Activated naive CD8-positive, alpha-beta T cell treated with anti-CD3 and anti-CD28 coated beads, Interleukin-2, amount 50 U/mL, for 24 hours (primary cell): ENCODE results near the gene ZNF474.

Source experiments
- ATAC-seq: fragments of 150-1000 bp; cut with Tn5 transposase; one replicate; pipeline ENCODE4 v1.10.0; 2021
- DNase-seq: peaks from one replicate; pipeline ENCODE4 v3.0.0; 2021
- H3K27ac Mint-ChIP-seq: one replicate; pipeline ENCODE4 v1.8.0; 2021; ENCODE audit warnings: mild to moderate bottlenecking, mixed read lengths
- H3K27me3 Mint-ChIP-seq: one replicate; pipeline ENCODE4 v1.8.0; 2021; ENCODE audit warnings: mixed read lengths
- H3K36me3 Mint-ChIP-seq: one replicate; pipeline ENCODE4 v1.8.0; 2021; ENCODE audit warnings: low read depth, mixed read lengths
- H3K4me1 Mint-ChIP-seq: one replicate; pipeline ENCODE4 v1.8.0; 2021; ENCODE audit warnings: mixed read lengths
- H3K4me3 Mint-ChIP-seq: one replicate; pipeline ENCODE4 v1.8.0; 2021; ENCODE audit warnings: mild to moderate bottlenecking, moderate library complexity, mixed read lengths
- H3K9me3 Mint-ChIP-seq: one replicate; pipeline ENCODE4 v1.8.0; 2021; ENCODE audit warnings: mixed read lengths

The ZNF474 gene

GRCh38 chr5:122130152-122130551 lies 806 bp downstream of the ZNF474 start:
- ATAC-seq (no peak), DNase-seq (no peak)
- Mint-ChIP-seq H3K27ac (no peak overlapping the region), H3K4me3 (no peak overlapping the region), H3K36me3 (no peaks in the 10 kb centered on the region), H3K4me1 (no peaks in the 10 kb centered on the region), H3K27me3 (no peaks in the 10 kb centered on the region), H3K9me3 (no peaks in the 10 kb centered on the region)

GRCh38 chr5:122137702-122138101 lies 8.4 kb downstream of the ZNF474 start:
- no peaks in the 10 kb centered on the region for H3K36me3 Mint-ChIP-seq
- ATAC-seq = no peak
- H3K4me3 Mint-ChIP-seq = no peak overlapping the region
- H3K9me3 Mint-ChIP-seq = no peaks in the 10 kb centered on the region
- no peak overlapping the region for H3K27ac Mint-ChIP-seq
- H3K4me1 Mint-ChIP-seq = peaks cover 11% of the 10 kb centered on the region
- peaks cover 4% of the 10 kb centered on the region for H3K27me3 Mint-ChIP-seq
- no peak for DNase-seq

GRCh38 chr5:122138356-122138755 lies 9.0 kb downstream of the ZNF474 start:
- Mint-ChIP-seq H3K27me3 (peaks cover 4% of the 10 kb centered on the region), H3K4me3 (no peak overlapping the region)

GRCh38 chr5:122140900-122141299 lies 11.6 kb downstream of the ZNF474 start:
- H3K9me3 Mint-ChIP-seq = no peaks in the 10 kb centered on the region
- peaks cover 4% of the 10 kb centered on the region for H3K27me3 Mint-ChIP-seq
- ATAC-seq (no peak), DNase-seq (no peak)
- H3K4me1 Mint-ChIP-seq = peaks cover 11% of the 10 kb centered on the region
- no peaks in the 10 kb centered on the region for H3K36me3 Mint-ChIP-seq
- H3K27ac Mint-ChIP-seq = no peak overlapping the region
- H3K4me3 Mint-ChIP-seq = no peak overlapping the region

More at GRCh38 chr5:122138356-122138755, 9.0 kb downstream of the ZNF474 start:
- ATAC-seq (no peak), DNase-seq (no peak)
- H3K27ac Mint-ChIP-seq = no peak overlapping the region
- no peaks in the 10 kb centered on the region for H3K9me3 Mint-ChIP-seq
- peaks cover 11% of the 10 kb centered on the region for H3K4me1 Mint-ChIP-seq
- H3K36me3 Mint-ChIP-seq = no peaks in the 10 kb centered on the region

- H3K36me3 Mint-ChIP-seq = no peaks in the 10 kb centered on the region
- H3K4me1 Mint-ChIP-seq = peaks cover 11% of the 10 kb centered on the region
- no peaks in the 10 kb centered on the region for H3K9me3 Mint-ChIP-seq
- no peak overlapping the region for H3K4me3 Mint-ChIP-seq
- ATAC-seq (no peak), DNase-seq (no peak)
- H3K27me3 Mint-ChIP-seq = peaks cover 4% of the 10 kb centered on the region
- H3K27ac Mint-ChIP-seq = no peak overlapping the region
Measured at GRCh38 chr5:122141751-122142150, 12.4 kb downstream of the ZNF474 start.

- Mint-ChIP-seq H3K4me1 (peaks cover 5% of the 10 kb centered on the region), H3K4me3 (no peak overlapping the region), H3K27ac (no peak overlapping the region), H3K36me3 (no peaks in the 10 kb centered on the region), H3K27me3 (no peaks in the 10 kb centered on the region), H3K9me3 (no peaks in the 10 kb centered on the region)
- DNase-seq (no peak), ATAC-seq (no peak)
Measured at GRCh38 chr5:122142480-122143164, 13.3 kb downstream of the ZNF474 start.

GRCh38 chr5:122144236-122144635 lies 14.9 kb downstream of the ZNF474 start:
- Mint-ChIP-seq H3K36me3 (no peaks in the 10 kb centered on the region), H3K27ac (no peak overlapping the region), H3K9me3 (no peaks in the 10 kb centered on the region), H3K27me3 (no peaks in the 10 kb centered on the region), H3K4me1 (no peaks in the 10 kb centered on the region), H3K4me3 (no peak overlapping the region)
- ATAC-seq (no peak), DNase-seq (no peak)

GRCh38 chr5:122145906-122146305 lies 16.6 kb downstream of the ZNF474 start:
- no peaks in the 10 kb centered on the region for H3K36me3 Mint-ChIP-seq
- peaks cover 2% of the 10 kb centered on the region for H3K4me1 Mint-ChIP-seq
- no peaks in the 10 kb centered on the region for H3K27me3 Mint-ChIP-seq
- H3K4me3 Mint-ChIP-seq = no peak overlapping the region
- ATAC-seq = no peak
- no peak for DNase-seq
- no peaks in the 10 kb centered on the region for H3K9me3 Mint-ChIP-seq
- H3K27ac Mint-ChIP-seq = no peak overlapping the region

- no peak for ATAC-seq
- Mint-ChIP-seq H3K27ac (no peak overlapping the region), H3K4me1 (peaks cover 8% of the 10 kb centered on the region), H3K9me3 (no peaks in the 10 kb centered on the region), H3K36me3 (no peaks in the 10 kb centered on the region), H3K27me3 (no peaks in the 10 kb centered on the region), H3K4me3 (no peak overlapping the region)
- DNase-seq = no peak
Measured at GRCh38 chr5:122149321-122150090, 20.2 kb downstream of the ZNF474 start.

- DNase-seq (no peak), ATAC-seq (no peak)
- no peaks in the 10 kb centered on the region for H3K9me3 Mint-ChIP-seq
- no peaks in the 10 kb centered on the region for H3K27me3 Mint-ChIP-seq
- H3K36me3 Mint-ChIP-seq = no peaks in the 10 kb centered on the region
- no peak overlapping the region for H3K4me3 Mint-ChIP-seq
- H3K4me1 Mint-ChIP-seq = peaks cover 12% of the 10 kb centered on the region
- no peak overlapping the region for H3K27ac Mint-ChIP-seq
Measured at GRCh38 chr5:122150215-122150614, 20.9 kb downstream of the ZNF474 start.

- ATAC-seq (no peak), DNase-seq (no peak)
- H3K4me3 Mint-ChIP-seq = no peak overlapping the region
- no peaks in the 10 kb centered on the region for H3K27me3 Mint-ChIP-seq
- no peaks in the 10 kb centered on the region for H3K36me3 Mint-ChIP-seq
- H3K27ac Mint-ChIP-seq = no peak overlapping the region
- H3K4me1 Mint-ChIP-seq = peaks cover 12% of the 10 kb centered on the region
- H3K9me3 Mint-ChIP-seq = no peaks in the 10 kb centered on the region
Measured at GRCh38 chr5:122151640-122152039, 22.3 kb downstream of the ZNF474 start.

- ATAC-seq (no peak), DNase-seq (no peak)
- H3K4me3 Mint-ChIP-seq = no peak overlapping the region
- no peaks in the 10 kb centered on the region for H3K36me3 Mint-ChIP-seq
- H3K27me3 Mint-ChIP-seq = no peaks in the 10 kb centered on the region
- H3K9me3 Mint-ChIP-seq = no peaks in the 10 kb centered on the region
- peaks cover 12% of the 10 kb centered on the region for H3K4me1 Mint-ChIP-seq
- no peak overlapping the region for H3K27ac Mint-ChIP-seq
Measured at GRCh38 chr5:122152266-122152900, 23.0 kb downstream of the ZNF474 start.

GRCh38 chr5:122153230-122153629 lies 23.9 kb downstream of the ZNF474 start:
- no peaks in the 10 kb centered on the region for H3K36me3 Mint-ChIP-seq
- no peak for ATAC-seq
- DNase-seq = no peak
- no peaks in the 10 kb centered on the region for H3K9me3 Mint-ChIP-seq
- H3K4me1 Mint-ChIP-seq = peaks cover 12% of the 10 kb centered on the region
- H3K4me3 Mint-ChIP-seq = no peak overlapping the region
- no peaks in the 10 kb centered on the region for H3K27me3 Mint-ChIP-seq
- H3K27ac Mint-ChIP-seq = no peak overlapping the region

- no peak for DNase-seq
- H3K36me3 Mint-ChIP-seq = no peaks in the 10 kb centered on the region
- no peaks in the 10 kb centered on the region for H3K9me3 Mint-ChIP-seq
- no peak overlapping the region for H3K27ac Mint-ChIP-seq
- no peak for ATAC-seq
- H3K27me3 Mint-ChIP-seq = peaks cover 2% of the 10 kb centered on the region
- H3K4me1 Mint-ChIP-seq = peaks cover 12% of the 10 kb centered on the region
- H3K4me3 Mint-ChIP-seq = no peak overlapping the region
Measured at GRCh38 chr5:122153774-122154173, 24.4 kb downstream of the ZNF474 start.

- H3K9me3 Mint-ChIP-seq = no peaks in the 10 kb centered on the region
- no peak overlapping the region for H3K4me3 Mint-ChIP-seq
- no peaks in the 10 kb centered on the region for H3K36me3 Mint-ChIP-seq
- peaks cover 12% of the 10 kb centered on the region for H3K4me1 Mint-ChIP-seq
- ATAC-seq = no peak
- no peak overlapping the region for H3K27ac Mint-ChIP-seq
- peaks cover 2% of the 10 kb centered on the region for H3K27me3 Mint-ChIP-seq
- no peak for DNase-seq
Measured at GRCh38 chr5:122154491-122154890, 25.1 kb downstream of the ZNF474 start.
